Neuron (in vitro differentiated cells): Measurements from ENCODE around the gene PPP1R7.
"Not testable (repeated sequence)": the region's sequence is repeated elsewhere in the genome, so short reads cannot be mapped to it uniquely, and the experiment has no call there.

Experiments used
- H2AFZ ChIP-seq: one replicate; pipeline ENCODE4 v1.6.1; 2013; ENCODE audit warnings: low read depth, mild to moderate bottlenecking, inconsistent platforms, low read length, moderate library complexity
- H3K27me3 ChIP-seq: one replicate; pipeline ENCODE4 v1.6.1; 2013; ENCODE audit warnings: low read length; ENCODE audit not compliant: insufficient read depth
- H3K36me3 ChIP-seq: one replicate; pipeline ENCODE4 v1.6.1; 2013; ENCODE audit warnings: low read length; ENCODE audit not compliant: insufficient read depth
- H3K4me1 ChIP-seq: one replicate; pipeline ENCODE4 v1.6.1; 2013; ENCODE audit warnings: low read length; ENCODE audit not compliant: insufficient read depth
- H3K4me3 ChIP-seq: 2 replicates; pipeline ENCODE4 v1.5.1; 2013; ENCODE audit warnings: mild to moderate bottlenecking, low read length, moderate library complexity
- H3K9me3 ChIP-seq: one replicate; pipeline ENCODE4 v1.6.1; 2013; ENCODE audit warnings: low read length

The PPP1R7 gene, protein sequence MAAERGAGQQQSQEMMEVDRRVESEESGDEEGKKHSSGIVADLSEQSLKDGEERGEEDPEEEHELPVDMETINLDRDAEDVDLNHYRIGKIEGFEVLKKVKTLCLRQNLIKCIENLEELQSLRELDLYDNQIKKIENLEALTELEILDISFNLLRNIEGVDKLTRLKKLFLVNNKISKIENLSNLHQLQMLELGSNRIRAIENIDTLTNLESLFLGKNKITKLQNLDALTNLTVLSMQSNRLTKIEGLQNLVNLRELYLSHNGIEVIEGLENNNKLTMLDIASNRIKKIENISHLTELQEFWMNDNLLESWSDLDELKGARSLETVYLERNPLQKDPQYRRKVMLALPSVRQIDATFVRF

DNA sequence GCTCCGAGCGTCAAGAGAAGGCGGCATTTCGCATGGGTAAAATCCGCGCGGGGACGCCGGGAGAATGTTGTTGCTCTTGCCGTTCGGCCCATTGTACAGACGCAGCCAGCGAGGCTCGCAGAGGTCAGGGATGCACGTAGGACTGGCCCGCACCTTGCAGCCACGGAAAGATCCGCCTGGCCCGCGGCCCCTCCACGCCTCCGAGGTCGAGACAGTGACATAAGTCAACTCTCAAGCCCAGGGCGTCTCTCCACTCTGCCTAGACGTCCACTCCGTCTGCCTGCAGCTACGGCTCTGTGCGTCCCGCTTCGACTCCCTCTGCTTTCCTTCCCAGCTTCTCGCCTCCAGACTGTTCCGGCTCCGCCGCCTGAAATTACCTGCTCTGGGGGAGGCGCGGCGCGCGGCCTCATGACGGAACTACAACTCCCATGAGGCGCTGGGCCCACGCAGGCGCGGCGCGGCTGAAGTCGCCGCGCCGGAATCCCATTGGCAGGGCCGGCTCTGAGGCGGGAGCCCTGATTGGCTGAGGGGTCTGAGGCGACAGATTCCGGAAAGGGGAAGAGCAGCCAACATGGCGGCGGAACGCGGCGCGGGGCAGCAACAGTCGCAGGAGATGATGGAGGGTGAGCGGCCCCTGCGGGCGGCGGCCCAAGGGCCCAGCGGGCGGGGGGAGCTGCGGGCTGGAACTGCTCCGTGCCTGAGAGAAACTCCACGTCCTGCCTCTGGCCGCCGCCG is at the start of gene PPP1R7:
Gene PPP1R7 (plus strand): TSS at position 543 of the 735 bp plus-strand sequence. CDS start 29 bp downstream, at position 572.
- Histone ChIP-seq H3K9me3 (no peaks in the 10 kb centered on the region), H3K4me3 (peak within 1 kb of the TSS; percentile 68)

DNA sequence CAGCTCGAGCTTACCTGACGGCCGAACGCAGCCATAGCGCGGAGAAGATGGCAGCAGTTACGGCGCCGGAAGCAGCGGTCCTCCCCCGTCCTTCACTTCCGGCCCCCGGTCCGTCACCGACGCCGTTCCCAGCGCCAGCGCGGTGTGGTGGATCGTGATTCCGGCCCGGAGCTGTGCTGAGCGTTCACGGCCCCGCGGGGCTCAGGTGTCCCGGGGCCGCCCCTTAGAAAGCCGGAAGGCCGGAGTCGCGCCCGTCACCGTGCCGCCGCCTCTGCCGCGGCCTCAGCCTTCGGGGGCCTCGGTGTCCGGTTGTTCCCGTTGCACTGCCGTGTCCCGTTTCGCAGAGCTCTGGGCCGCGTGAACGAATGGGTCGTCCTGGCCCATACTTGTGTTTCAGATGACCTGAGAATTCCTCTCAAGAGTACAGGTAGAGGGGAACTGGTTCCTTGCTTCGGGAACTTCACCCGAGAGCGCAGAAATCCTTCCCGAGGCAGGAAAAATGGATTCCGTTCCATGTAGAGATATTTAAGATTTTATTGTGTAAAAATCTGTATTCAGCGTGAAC is 47.9 kb upstream of the PPP1R7 start, which contains the start of gene MTERF4:
Gene MTERF4 (minus strand): TSS at position 49 of the 565 bp plus-strand sequence. CDS start 14 bp downstream, at position 35.
- H3K27me3 ChIP-seq = no peaks in the 10 kb centered on the region

More for the DNA sequence above, at the start of gene PPP1R7:
- H3K27me3 ChIP-seq = no peaks in the 10 kb centered on the region
- H3K4me1 ChIP-seq = peaks cover 14% of the 10 kb centered on the region
- H3K36me3 ChIP-seq = peaks cover 4% of the 10 kb centered on the region
- peak within 1 kb of the TSS; percentile 72 for H2AFZ ChIP-seq

DNA sequence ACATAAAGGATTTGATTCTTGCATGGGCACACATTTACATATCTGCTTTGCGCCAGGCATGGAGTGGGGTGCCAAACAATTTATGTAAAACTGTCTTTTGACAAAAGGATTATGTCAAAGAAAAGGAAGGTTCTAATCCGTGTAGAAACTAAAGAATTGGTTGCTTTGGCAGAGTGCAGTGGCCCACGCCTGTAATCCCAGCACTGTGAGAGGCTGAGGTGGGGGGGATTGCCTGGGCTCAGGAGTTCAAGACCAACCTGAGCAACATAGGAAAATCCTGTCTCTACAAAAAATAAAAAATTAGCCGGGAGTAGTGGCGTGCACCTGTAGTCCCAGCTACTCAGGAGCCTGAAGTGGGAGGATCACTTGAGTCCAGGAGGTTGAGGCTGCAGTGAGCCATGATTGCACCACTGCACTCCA is 47.1 kb upstream of the PPP1R7 start:
- no peaks in the 10 kb centered on the region for H3K9me3 ChIP-seq
- H3K27me3 ChIP-seq = no peaks in the 10 kb centered on the region
- peak overlapping the region; percentile 94 for H3K4me3 ChIP-seq
- peak overlapping the region; percentile 99 for H2AFZ ChIP-seq
- peaks cover 38% of the 10 kb centered on the region for H3K36me3 ChIP-seq
- peaks cover 16% of the 10 kb centered on the region for H3K4me1 ChIP-seq

More for the DNA sequence above, 47.9 kb upstream of the PPP1R7 start, which contains the start of gene MTERF4:
- peaks cover 16% of the 10 kb centered on the region for H3K4me1 ChIP-seq
- H2AFZ ChIP-seq = peak within 1 kb of the TSS; percentile 99
- peaks cover 32% of the 10 kb centered on the region for H3K36me3 ChIP-seq
- H3K4me3 ChIP-seq = peak within 1 kb of the TSS; percentile 94
- H3K9me3 ChIP-seq = no peaks in the 10 kb centered on the region

DNA sequence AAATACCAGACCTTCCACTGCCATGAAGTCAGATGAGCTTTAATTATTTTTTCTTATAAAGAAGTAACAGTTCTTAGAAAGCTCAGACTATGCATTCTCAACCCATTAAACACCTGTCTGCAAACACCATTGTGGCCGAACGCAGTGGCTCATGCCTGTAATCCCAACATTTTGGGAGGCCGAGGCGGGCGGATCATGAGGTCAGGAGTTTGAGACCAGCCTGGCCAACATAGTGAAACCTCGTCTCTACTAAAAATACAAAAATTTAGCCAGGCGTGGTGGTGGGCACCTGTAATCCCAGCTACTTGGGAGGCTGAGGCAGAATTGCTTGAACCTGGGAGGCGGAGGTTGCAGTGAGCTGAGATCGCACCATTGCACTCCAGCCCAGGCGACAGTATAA is 45.7 kb upstream of the PPP1R7 start:
- not testable (repeated sequence) for H2AFZ ChIP-seq, H3K4me3 ChIP-seq, H3K9me3 ChIP-seq, H3K27me3 ChIP-seq
- peaks cover 16% of the 10 kb centered on the region for H3K4me1 ChIP-seq
- H3K36me3 ChIP-seq = peaks cover 30% of the 10 kb centered on the region

DNA sequence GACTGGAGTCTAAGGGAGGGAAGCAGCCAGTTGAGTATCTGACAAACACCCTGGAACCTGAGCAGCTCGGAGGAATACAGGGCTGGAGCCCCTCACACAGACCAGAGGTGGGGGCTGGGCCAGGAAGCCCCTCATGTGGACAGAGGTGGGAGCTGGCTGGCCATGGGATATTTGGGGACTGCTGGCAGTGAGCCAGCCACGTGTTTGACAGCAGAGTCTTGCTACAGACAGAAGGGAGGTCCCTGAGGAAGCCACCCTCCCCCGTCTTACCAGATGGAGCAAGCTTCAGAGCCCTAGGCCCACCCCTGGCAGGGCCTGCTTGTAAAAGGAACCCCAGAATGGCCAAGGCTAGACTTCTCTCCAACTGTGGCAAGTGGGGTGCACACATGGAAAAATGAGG is 44.6 kb upstream of the PPP1R7 start:
- Histone ChIP-seq H2AFZ (no peak overlapping the region), H3K27me3 (no peaks in the 10 kb centered on the region), H3K36me3 (peaks cover 28% of the 10 kb centered on the region), H3K4me3 (no peak overlapping the region), H3K9me3 (no peaks in the 10 kb centered on the region), H3K4me1 (peaks cover 15% of the 10 kb centered on the region)

DNA sequence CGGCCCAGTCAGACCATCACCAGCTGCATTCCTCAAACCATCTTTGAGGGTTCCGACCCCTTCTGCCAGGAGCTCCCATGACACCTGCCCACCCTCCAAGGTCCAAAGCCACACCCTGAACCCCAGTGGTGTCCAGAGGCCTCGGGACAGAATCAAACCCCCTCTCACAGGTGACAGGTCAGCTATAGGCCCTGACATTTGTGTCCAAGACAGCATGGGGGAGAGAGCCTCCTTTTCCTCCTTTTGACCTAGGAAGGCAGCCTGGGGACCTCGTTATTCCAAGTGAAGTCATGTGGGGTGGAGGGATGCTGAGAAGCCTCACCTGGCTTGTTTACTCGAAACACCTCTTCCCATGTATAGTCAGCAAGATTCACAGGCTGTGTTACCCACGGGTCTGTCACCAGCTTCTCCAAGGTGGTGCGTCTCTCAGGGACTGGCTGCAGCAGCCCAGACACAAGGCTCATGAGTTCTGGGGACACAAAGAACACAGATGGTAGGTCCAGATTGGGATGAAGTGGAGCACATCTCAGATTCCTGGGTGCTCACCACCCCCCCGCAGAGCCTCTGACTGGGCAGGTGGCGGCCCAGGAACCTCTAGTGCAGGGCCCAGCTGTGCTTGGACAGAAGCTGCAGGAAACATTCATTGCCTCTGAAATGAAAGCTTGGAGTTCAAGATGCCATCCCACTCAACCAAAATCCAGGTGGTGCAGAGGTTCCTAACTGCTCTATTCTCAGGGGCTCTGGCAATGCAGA is 43.1 kb upstream of the PPP1R7 start:
- Histone ChIP-seq H3K4me3 (no peak overlapping the region), H3K36me3 (peaks cover 25% of the 10 kb centered on the region), H3K27me3 (no peaks in the 10 kb centered on the region), H3K4me1 (peaks cover 6% of the 10 kb centered on the region), H2AFZ (no peak overlapping the region), H3K9me3 (no peaks in the 10 kb centered on the region)

DNA sequence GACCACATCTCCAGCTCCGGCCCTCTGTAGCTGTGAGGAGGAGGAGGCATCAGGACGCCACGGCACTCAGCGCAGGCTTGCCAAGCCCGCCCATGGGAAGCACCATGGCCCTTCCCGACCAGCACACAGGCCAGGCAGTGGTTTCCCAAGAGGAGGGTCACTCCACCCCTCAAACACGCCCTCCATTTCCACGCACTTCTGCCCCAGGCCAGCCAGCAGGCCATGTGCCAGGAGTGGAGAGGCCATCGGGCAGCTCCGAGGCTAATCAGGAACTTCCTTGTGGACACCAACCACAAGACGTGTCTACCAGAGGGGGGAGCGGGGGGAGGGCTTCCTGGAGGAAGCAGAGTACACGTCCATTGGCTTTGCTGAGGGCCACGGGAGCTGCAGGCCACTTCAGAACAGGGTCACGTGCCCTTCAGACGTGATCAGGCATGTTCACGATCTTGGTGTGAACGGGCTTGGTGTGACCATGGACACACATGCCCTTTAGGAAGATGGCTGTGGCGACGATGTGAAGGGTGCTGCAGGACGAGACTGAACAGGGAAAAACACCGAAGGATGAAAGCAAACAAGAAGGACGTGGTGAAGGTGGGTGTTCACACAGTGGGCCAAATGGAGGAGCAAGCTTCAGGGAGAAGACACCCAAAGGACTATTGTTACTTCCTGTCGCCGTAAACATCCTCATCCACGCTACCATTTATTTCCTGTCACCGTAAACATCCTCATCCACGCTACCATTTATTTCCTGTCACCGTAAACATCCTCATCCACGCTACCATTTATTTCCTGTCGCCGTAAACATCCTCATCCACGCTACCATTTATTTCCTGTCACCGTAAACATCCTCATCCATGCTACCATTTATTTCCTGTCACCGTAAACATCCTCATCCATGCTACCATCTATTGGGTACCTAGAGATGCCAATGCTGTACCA is 41.7 kb upstream of the PPP1R7 start:
- no peaks in the 10 kb centered on the region for H3K9me3 ChIP-seq
- no peaks in the 10 kb centered on the region for H3K27me3 ChIP-seq
- no peak overlapping the region for H3K4me3 ChIP-seq
- H3K4me1 ChIP-seq = peaks cover under 1% of the 10 kb centered on the region
- no peak overlapping the region for H2AFZ ChIP-seq
- peaks cover 26% of the 10 kb centered on the region for H3K36me3 ChIP-seq

DNA sequence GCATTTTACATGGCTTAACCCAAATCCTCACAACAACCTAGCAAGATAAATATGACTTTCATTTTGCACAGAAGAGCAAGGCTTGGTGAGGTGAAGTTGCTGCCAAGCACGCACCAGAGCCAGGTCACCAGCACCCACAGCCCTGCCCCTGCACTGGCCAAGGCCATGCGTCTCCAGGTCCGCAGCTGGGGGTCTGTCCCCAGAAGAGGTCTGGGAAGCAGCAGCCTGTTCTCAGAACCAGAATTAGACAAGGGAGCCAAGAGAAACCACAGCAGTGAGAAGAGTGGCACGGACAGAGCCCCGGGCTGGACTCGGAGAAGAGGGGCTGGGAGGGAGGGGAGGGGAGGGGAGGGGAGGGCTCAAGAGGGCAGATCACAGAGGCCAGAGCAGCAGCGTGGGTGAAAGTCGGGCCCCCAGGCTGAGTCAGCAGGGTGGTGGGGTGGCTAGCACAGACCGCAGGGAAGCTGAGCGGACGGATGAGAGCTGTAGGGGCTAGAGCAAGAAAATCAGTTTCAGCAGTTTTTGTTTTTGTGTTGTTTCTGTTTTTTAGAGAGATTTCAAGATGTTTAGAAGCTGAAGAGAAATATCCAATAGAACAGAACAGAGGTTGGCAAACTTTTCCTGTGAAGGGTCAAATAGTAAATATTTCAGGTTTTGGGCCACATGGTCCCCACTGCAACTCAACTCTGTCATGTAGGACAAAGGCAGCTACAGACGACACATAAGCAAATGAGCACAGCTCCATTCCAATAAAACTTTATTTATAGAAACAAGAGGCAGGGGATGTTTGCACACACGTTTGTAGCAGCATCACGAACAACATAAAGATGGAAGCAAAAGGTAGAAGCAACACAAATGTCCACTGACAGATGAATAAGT is 40.8 kb upstream of the PPP1R7 start:
- peaks cover 35% of the 10 kb centered on the region for H3K36me3 ChIP-seq
- H3K4me3 ChIP-seq = no peak overlapping the region
- no peaks in the 10 kb centered on the region for H3K4me1 ChIP-seq
- no peak overlapping the region for H2AFZ ChIP-seq
- no peaks in the 10 kb centered on the region for H3K9me3 ChIP-seq
- H3K27me3 ChIP-seq = no peaks in the 10 kb centered on the region

DNA sequence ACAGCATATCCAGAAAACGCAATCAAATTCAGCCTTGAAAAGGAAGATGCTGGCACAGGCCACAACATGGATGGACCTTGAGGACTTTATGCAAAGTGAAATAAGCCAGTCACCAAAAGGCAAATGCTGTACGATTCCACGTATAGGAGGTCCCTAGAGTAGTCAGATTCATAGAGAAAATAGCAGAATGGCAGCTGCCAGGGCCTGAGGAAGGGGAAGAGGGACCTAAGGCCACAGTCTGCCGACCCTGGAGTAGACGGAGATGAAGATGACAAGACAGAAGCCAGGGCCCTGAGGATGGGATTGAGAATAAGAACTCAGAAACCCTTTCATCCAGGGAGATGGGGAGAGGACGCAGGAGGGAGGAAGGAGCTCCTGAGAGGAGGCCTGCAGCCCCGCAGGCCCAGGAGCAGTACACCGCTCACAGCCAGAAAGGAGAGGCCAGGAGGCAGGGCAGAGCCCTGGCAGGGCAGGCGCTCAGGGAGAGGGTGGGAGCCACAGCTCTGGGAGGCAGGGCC is 40.1 kb upstream of the PPP1R7 start:
- no peaks in the 10 kb centered on the region for H3K4me1 ChIP-seq
- no peaks in the 10 kb centered on the region for H3K9me3 ChIP-seq
- H3K4me3 ChIP-seq = no peak overlapping the region
- H3K27me3 ChIP-seq = no peaks in the 10 kb centered on the region
- H3K36me3 ChIP-seq = peaks cover 42% of the 10 kb centered on the region
- no peak overlapping the region for H2AFZ ChIP-seq

DNA sequence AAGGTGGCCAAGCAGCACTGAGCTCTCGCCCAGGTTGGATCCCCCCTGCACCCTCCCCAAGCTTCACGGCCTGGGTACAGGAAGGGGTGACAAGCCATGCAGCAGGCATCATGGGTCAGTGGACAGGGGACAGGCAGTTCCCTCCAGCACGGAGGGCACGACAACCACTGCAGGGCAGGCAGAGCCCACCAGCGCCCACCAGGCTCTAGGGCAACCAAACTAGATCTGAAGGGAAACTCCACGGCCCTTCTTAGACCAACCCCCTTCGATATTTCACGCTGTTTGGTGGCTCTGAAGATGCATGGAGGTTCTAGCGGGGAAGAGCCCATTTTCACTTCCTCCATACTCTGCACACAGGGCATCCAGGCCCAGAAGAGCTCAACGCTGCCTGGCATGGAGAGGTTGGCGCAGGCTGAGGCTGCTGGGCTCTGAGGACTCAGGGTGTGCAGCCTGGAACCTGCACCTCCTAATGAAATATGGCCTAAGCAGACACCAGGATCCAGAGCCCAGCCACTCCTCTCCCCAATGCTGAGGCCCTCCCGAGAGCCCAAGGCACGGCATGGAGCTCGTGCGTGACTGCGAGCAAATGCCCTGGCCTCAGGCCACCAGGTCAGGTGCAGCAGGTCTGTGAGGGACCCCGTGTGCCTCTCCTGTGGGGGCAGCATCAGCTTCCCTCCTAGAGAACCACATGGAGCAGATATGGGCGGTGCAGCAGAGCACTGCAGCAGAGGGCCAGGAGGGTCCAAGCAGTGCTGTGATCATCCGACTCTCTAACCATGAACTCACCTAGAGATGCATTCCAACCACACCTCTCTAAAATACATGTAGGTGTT is 39.4 kb upstream of the PPP1R7 start:
- H3K4me3 ChIP-seq = no peak overlapping the region
- no peaks in the 10 kb centered on the region for H3K9me3 ChIP-seq
- no peaks in the 10 kb centered on the region for H3K27me3 ChIP-seq
- no peak overlapping the region for H2AFZ ChIP-seq
- peaks cover 47% of the 10 kb centered on the region for H3K36me3 ChIP-seq
- no peaks in the 10 kb centered on the region for H3K4me1 ChIP-seq
